ENCODE measurements around the gene ZNF232.
"Not testable (repeated sequence)": the region's sequence is repeated elsewhere in the genome, so short reads cannot be mapped to it uniquely, and the experiment has no call there.

The ZNF232 gene

DNA sequence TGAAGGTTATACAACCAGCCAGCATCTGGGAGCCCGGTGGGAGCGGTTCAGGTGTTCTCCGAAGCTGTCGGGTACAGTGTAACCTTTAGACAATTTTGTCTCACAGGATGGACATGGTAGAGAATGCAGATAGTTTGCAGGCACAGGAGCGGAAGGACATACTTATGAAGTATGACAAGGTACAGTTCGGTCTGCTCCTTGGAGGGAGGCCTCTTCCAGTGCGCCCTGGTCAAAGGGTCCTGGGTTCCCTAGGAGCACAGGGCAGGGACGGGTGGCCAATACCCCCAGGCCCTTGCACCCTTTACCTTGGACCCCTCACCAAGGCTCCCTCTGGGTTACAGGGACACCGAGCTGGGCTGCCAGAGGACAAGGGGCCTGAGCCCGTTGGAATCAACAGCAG, 18.6 kb upstream of the ZNF232 start:
- not testable (repeated sequence) for H3K27ac ChIP-seq (ENCODE audit: low read depth, low read length); H3K9ac ChIP-seq (ENCODE audit: low read length in 5 of 5); H3K27me3 ChIP-seq (ENCODE audit: control insufficient read depth in 5 of 5, insufficient read depth in 4 of 5, low read length in 5 of 5); H3K36me3 ChIP-seq (ENCODE audit: control insufficient read depth in 5 of 5, insufficient read depth in 5 of 5, low read length in 5 of 5); H3K4me3 ChIP-seq (ENCODE audit: low read depth in 1 of 5, low read length in 5 of 5); H3K9me3 ChIP-seq (ENCODE audit: control insufficient read depth in 5 of 5, low read length in 5 of 5); H3K4me1 ChIP-seq (ENCODE audit: control insufficient read depth in 5 of 5, insufficient read depth in 5 of 5, low read length in 5 of 5)

- H3K4me3 ChIP-seq (ENCODE audit: low read depth in 1 of 5, low read length in 5 of 5); H3K9me3 ChIP-seq (ENCODE audit: control insufficient read depth in 5 of 5, low read length in 5 of 5); H3K36me3 ChIP-seq (ENCODE audit: control insufficient read depth in 5 of 5, insufficient read depth in 5 of 5, low read length in 5 of 5); H3K27ac ChIP-seq (ENCODE audit: low read depth, low read length); H3K9ac ChIP-seq (ENCODE audit: low read length in 5 of 5); H3K4me1 ChIP-seq (ENCODE audit: control insufficient read depth in 5 of 5, insufficient read depth in 5 of 5, low read length in 5 of 5); H3K27me3 ChIP-seq (ENCODE audit: control insufficient read depth in 5 of 5, insufficient read depth in 4 of 5, low read length in 5 of 5): not testable (repeated sequence)
Observed at GRCh38 chr17:5129770-5130169, 18.1 kb upstream of the ZNF232 start.

DNA sequence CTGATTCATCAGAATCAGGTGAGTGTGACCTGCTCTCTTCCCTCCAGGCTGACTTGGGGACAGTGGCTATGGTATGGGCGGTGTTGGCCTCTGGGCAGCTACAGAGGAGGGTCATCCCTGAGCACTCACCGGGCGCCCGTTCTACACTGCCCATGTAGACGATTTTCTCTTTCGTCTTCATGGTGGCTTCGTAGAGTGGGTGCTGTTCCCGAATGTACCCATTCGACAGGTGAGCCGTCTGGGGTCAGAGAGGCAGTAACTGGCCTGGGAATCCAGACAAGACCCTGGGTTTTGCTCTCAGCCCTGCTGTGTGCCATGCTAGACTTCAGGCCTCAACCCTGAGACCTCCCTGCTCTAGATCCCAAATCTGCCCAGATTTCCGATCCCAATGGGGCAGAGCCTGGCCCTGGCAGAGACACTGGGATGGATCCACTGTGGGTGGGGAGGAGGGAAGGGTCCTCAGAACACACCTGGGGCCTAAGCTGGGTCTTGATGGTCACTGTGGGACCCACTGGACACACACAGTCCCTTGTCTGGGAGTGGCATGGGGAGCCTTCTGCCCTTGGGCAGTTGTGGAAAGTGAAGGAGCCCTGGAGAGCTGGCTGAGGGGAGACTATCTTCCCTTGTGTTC, 17.3 kb upstream of the ZNF232 start:
- H3K9ac ChIP-seq (ENCODE audit: low read length in 5 of 5): no peak overlapping the region
- H3K27ac ChIP-seq (ENCODE audit: low read depth, low read length): no peak overlapping the region
- H3K4me1 ChIP-seq (ENCODE audit: control insufficient read depth in 5 of 5, insufficient read depth in 5 of 5, low read length in 5 of 5): peaks cover 0 to 5% (median 0%) of the 10 kb centered on the region in 5 donors
- H3K36me3 ChIP-seq (ENCODE audit: control insufficient read depth in 5 of 5, insufficient read depth in 5 of 5, low read length in 5 of 5): no peaks in the 10 kb centered on the region
- H3K4me3 ChIP-seq (ENCODE audit: low read depth in 1 of 5, low read length in 5 of 5): no peak overlapping the region
- no peaks in the 10 kb centered on the region for H3K9me3 ChIP-seq (ENCODE audit: control insufficient read depth in 5 of 5, low read length in 5 of 5)
- peaks cover 0 to 5% (median 4%) of the 10 kb centered on the region in 5 donors for H3K27me3 ChIP-seq (ENCODE audit: control insufficient read depth in 5 of 5, insufficient read depth in 4 of 5, low read length in 5 of 5)

- not testable (repeated sequence) for H3K9ac ChIP-seq (ENCODE audit: low read length in 5 of 5); H3K27ac ChIP-seq (ENCODE audit: low read depth, low read length); H3K4me1 ChIP-seq (ENCODE audit: control insufficient read depth in 5 of 5, insufficient read depth in 5 of 5, low read length in 5 of 5); H3K9me3 ChIP-seq (ENCODE audit: control insufficient read depth in 5 of 5, low read length in 5 of 5); H3K36me3 ChIP-seq (ENCODE audit: control insufficient read depth in 5 of 5, insufficient read depth in 5 of 5, low read length in 5 of 5); H3K4me3 ChIP-seq (ENCODE audit: low read depth in 1 of 5, low read length in 5 of 5)
- H3K27me3 ChIP-seq (ENCODE audit: control insufficient read depth in 5 of 5, insufficient read depth in 4 of 5, low read length in 5 of 5): peaks cover 0 to 11% (median 8%) of the 10 kb centered on the region in 5 donors
Observed at GRCh38 chr17:5128387-5128786, 16.7 kb upstream of the ZNF232 start.

GRCh38 chr17:5127910-5128309, 16.2 kb upstream of the ZNF232 start:
- Histone ChIP-seq H3K4me3 (ENCODE audit: low read depth in 1 of 5, low read length in 5 of 5) (no peak overlapping the region), H3K9ac (ENCODE audit: low read length in 5 of 5) (no peak overlapping the region), H3K27me3 (ENCODE audit: control insufficient read depth in 5 of 5, insufficient read depth in 4 of 5, low read length in 5 of 5) (peaks cover 0 to 12% (median 9%) of the 10 kb centered on the region in 5 donors), H3K9me3 (ENCODE audit: control insufficient read depth in 5 of 5, low read length in 5 of 5) (no peaks in the 10 kb centered on the region), H3K4me1 (ENCODE audit: control insufficient read depth in 5 of 5, insufficient read depth in 5 of 5, low read length in 5 of 5) (peaks cover under 1 to 7% (median 2%) of the 10 kb centered on the region in 5 donors), H3K36me3 (ENCODE audit: control insufficient read depth in 5 of 5, insufficient read depth in 5 of 5, low read length in 5 of 5) (no peaks in the 10 kb centered on the region), H3K27ac (ENCODE audit: low read depth, low read length) (no peak overlapping the region)

DNA sequence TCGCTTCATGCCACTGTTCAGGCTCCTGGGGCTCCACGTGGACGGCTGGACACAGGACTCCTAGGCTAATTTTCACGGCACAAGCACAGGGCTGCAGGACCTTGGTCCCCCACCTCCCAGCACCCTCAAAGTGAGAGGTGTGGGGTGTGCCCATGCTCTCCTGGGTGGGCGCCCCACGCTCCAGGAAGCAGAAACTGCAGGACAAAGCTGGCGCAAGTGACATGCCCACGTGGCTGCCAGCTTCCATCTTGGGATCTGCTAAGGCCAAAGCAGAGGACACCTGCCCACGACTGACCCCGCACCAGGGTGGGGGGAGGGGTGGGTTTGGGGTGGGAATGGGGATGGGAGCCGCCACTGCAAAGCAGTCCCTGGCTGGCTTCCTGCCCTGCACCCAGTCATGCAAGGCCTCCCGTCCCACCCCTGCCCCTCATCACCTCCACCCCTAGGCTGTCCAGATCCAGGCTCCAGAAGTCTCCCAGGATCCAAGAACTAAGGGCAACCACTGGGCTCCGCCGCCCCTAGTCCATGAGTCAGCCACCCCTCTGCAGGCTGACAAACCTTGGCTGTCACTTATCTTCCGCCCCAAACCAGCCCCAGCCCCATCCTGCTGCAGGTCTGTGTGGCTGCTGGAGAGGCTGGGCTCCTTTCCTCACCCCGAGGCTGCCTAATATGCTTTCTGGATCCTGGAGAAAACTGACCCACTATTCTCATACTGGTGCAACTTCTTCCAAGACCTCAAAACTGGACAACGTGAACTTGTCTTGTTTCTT, 15.2 kb upstream of the ZNF232 start:
- no peak overlapping the region for H3K27ac ChIP-seq (ENCODE audit: low read depth, low read length)
- no peak overlapping the region for H3K9ac ChIP-seq (ENCODE audit: low read length in 5 of 5)
- peaks cover 2 to 15% (median 8%) of the 10 kb centered on the region in 5 donors for H3K4me1 ChIP-seq (ENCODE audit: control insufficient read depth in 5 of 5, insufficient read depth in 5 of 5, low read length in 5 of 5)

GRCh38 chr17:5124896-5125295, 13.2 kb upstream of the ZNF232 start:
- not testable (repeated sequence) for H3K9ac ChIP-seq (ENCODE audit: low read length in 5 of 5); H3K9me3 ChIP-seq (ENCODE audit: control insufficient read depth in 5 of 5, low read length in 5 of 5); H3K27ac ChIP-seq (ENCODE audit: low read depth, low read length); H3K36me3 ChIP-seq (ENCODE audit: control insufficient read depth in 5 of 5, insufficient read depth in 5 of 5, low read length in 5 of 5); H3K4me3 ChIP-seq (ENCODE audit: low read depth in 1 of 5, low read length in 5 of 5)
- Histone ChIP-seq H3K4me1 (ENCODE audit: control insufficient read depth in 5 of 5, insufficient read depth in 5 of 5, low read length in 5 of 5) (peaks cover 2 to 15% (median 8%) of the 10 kb centered on the region in 5 donors), H3K27me3 (ENCODE audit: control insufficient read depth in 5 of 5, insufficient read depth in 4 of 5, low read length in 5 of 5) (peaks cover 0 to 16% (median 9%) of the 10 kb centered on the region in 5 donors)

More for the DNA sequence above, 15.2 kb upstream of the ZNF232 start:
- peaks cover 0 to 12% (median 9%) of the 10 kb centered on the region in 5 donors for H3K27me3 ChIP-seq (ENCODE audit: control insufficient read depth in 5 of 5, insufficient read depth in 4 of 5, low read length in 5 of 5)
- no peak overlapping the region for H3K4me3 ChIP-seq (ENCODE audit: low read depth in 1 of 5, low read length in 5 of 5)
- no peaks in the 10 kb centered on the region for H3K36me3 ChIP-seq (ENCODE audit: control insufficient read depth in 5 of 5, insufficient read depth in 5 of 5, low read length in 5 of 5)
- H3K9me3 ChIP-seq (ENCODE audit: control insufficient read depth in 5 of 5, low read length in 5 of 5): no peaks in the 10 kb centered on the region

DNA sequence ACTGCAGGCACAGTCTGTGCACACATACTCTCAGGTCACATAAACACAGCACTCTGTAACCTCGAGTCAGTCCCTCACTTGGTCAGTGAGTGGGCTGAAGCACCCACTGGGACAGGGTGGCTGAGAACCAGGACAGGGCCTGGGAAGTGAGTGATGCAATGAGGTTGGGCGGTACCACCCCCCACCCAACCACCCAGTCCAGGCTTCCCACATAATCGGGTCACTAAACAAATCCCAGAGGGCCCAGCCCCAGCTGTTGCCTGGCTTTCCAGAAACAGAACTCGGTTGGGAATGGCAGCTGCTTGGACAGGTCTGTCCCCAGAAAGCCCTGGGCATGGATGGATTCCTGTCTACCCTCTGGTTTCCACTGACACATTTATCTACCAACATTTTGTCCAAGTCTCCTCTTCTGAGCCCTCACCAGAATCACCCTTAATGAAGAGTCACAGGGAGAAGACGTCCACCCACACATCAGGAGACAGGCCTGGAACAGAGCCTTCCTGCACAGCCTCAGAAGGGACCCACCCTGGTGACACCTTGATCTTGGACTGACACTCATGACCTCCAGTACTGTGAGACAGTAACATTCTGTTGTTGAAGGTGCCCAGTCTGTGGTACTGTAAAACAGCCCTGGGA, 12.6 kb upstream of the ZNF232 start:
- Histone ChIP-seq H3K27me3 (ENCODE audit: control insufficient read depth in 5 of 5, insufficient read depth in 4 of 5, low read length in 5 of 5) (peaks cover 0 to 16% (median 8%) of the 10 kb centered on the region in 5 donors), H3K4me1 (ENCODE audit: control insufficient read depth in 5 of 5, insufficient read depth in 5 of 5, low read length in 5 of 5) (peaks cover 2 to 15% (median 8%) of the 10 kb centered on the region in 5 donors)
- H3K27ac ChIP-seq (ENCODE audit: low read depth, low read length); H3K9ac ChIP-seq (ENCODE audit: low read length in 5 of 5); H3K9me3 ChIP-seq (ENCODE audit: control insufficient read depth in 5 of 5, low read length in 5 of 5); H3K36me3 ChIP-seq (ENCODE audit: control insufficient read depth in 5 of 5, insufficient read depth in 5 of 5, low read length in 5 of 5); H3K4me3 ChIP-seq (ENCODE audit: low read depth in 1 of 5, low read length in 5 of 5): not testable (repeated sequence)

DNA sequence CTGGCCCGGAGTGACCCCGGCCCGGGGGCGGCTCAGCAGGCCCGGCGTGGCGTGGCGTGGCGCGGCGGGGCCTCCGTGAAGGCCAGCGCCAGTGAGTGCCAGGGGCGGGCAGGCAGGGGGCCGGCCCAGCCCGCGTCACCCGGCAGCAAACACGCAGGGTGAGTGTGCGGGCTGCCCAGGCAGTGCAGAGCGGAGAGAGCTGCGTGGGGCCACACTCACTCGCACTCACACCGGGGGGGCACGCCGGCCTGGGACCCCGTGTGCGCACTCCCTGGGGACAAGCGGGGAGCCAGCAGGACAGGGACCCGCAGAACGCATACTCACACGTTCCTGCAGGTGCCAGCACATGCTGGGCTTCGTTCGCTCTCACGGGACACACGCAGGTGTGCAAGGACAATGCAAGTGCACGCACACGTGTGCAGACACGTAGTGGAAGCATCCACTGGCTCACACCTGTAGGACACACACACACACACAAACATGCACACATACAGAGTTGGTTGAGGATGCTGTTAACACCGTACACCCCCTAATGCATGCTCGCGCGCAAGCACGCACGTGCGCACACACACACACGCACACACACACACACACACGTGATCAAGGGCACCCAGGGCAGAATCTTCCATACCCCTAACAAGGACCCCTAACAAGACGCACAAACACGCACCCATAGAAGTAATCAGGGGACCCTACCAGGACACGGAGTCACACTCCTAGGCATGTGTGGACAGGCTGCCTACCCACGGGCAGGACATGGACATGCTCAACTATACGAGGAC, 11.9 kb upstream of the ZNF232 start:
- Histone ChIP-seq H3K27ac (ENCODE audit: low read depth, low read length) (no peak overlapping the region), H3K4me3 (ENCODE audit: low read depth in 1 of 5, low read length in 5 of 5) (peak overlapping the region in 2 of 5 donors; percentile 57 to 65), H3K9ac (ENCODE audit: low read length in 5 of 5) (no peak overlapping the region), H3K36me3 (ENCODE audit: control insufficient read depth in 5 of 5, insufficient read depth in 5 of 5, low read length in 5 of 5) (no peaks in the 10 kb centered on the region), H3K27me3 (ENCODE audit: control insufficient read depth in 5 of 5, insufficient read depth in 4 of 5, low read length in 5 of 5) (peaks cover 0 to 17% (median 8%) of the 10 kb centered on the region in 5 donors), H3K9me3 (ENCODE audit: control insufficient read depth in 5 of 5, low read length in 5 of 5) (peaks cover 0 to 4% (median 0%) of the 10 kb centered on the region in 5 donors), H3K4me1 (ENCODE audit: control insufficient read depth in 5 of 5, insufficient read depth in 5 of 5, low read length in 5 of 5) (peaks cover 2 to 15% (median 8%) of the 10 kb centered on the region in 5 donors)

Data from subcutaneous abdominal adipose tissue (tissue), 5 donors.